ENCODE data around the gene STAB2.
A peak's percentile ranks its signal among the peaks of the same experiment; 100 is the strongest.

STAB2 gene

GRCh38 chr12:103783744-103784664 is 196.9 kb downstream of the STAB2 start:
- H3K4me1 ChIP-seq (ENCODE audit: insufficient read depth, poor library complexity, severe bottlenecking), result no peaks in the 10 kb centered on the region
- H3K27ac ChIP-seq (ENCODE audit: poor library complexity, severe bottlenecking), result no peak overlapping the region
- no peaks in the 10 kb centered on the region for H3K9me3 ChIP-seq (ENCODE audit: severe bottlenecking)
- peak; percentile 58; the same call in 2 of the 3 replicates for ATAC-seq (ENCODE audit: low read depth)
- no peak for DNase-seq (ENCODE audit: low spot score)
- no peak overlapping the region for H3K4me3 ChIP-seq (ENCODE audit: severe bottlenecking)
- H3K36me3 ChIP-seq (ENCODE audit: low read depth), result peaks cover 83% of the 10 kb centered on the region
- TF ChIP-seq, protein P1, sequence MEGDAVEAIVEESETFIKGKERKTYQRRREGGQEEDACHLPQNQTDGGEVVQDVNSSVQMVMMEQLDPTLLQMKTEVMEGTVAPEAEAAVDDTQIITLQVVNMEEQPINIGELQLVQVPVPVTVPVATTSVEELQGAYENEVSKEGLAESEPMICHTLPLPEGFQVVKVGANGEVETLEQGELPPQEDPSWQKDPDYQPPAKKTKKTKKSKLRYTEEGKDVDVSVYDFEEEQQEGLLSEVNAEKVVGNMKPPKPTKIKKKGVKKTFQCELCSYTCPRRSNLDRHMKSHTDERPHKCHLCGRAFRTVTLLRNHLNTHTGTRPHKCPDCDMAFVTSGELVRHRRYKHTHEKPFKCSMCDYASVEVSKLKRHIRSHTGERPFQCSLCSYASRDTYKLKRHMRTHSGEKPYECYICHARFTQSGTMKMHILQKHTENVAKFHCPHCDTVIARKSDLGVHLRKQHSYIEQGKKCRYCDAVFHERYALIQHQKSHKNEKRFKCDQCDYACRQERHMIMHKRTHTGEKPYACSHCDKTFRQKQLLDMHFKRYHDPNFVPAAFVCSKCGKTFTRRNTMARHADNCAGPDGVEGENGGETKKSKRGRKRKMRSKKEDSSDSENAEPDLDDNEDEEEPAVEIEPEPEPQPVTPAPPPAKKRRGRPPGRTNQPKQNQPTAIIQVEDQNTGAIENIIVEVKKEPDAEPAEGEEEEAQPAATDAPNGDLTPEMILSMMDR (IDR thresholded peaks at IDR 0.05; ENCODE audit: poor library complexity, severe bottlenecking), result no peak
- H3K27me3 ChIP-seq (ENCODE audit: insufficient read depth, poor library complexity, severe bottlenecking), result no peaks in the 10 kb centered on the region

- Histone ChIP-seq H3K27me3 (ENCODE audit: insufficient read depth, poor library complexity, severe bottlenecking) (no peaks in the 10 kb centered on the region), H3K36me3 (ENCODE audit: low read depth) (peaks cover 73% of the 10 kb centered on the region), H3K27ac (ENCODE audit: poor library complexity, severe bottlenecking) (no peak overlapping the region), H3K4me3 (ENCODE audit: severe bottlenecking) (no peak overlapping the region), H3K4me1 (ENCODE audit: insufficient read depth, poor library complexity, severe bottlenecking) (no peaks in the 10 kb centered on the region), H3K9me3 (ENCODE audit: severe bottlenecking) (no peaks in the 10 kb centered on the region)
- DNase-seq (ENCODE audit: low spot score) (no peak), ATAC-seq (ENCODE audit: low read depth) (no peak)
- TF ChIP-seq, protein P1 (IDR thresholded peaks at IDR 0.05; ENCODE audit: poor library complexity, severe bottlenecking), result no peak
Measured at GRCh38 chr12:103785243-103786031, 198.4 kb downstream of the STAB2 start.

GRCh38 chr12:103786201-103786600 is 199.1 kb downstream of the STAB2 start:
- no peaks in the 10 kb centered on the region for H3K4me1 ChIP-seq (ENCODE audit: insufficient read depth, poor library complexity, severe bottlenecking)
- TF ChIP-seq, protein P1 (IDR thresholded peaks at IDR 0.05; ENCODE audit: poor library complexity, severe bottlenecking), result no peak
- H3K4me3 ChIP-seq (ENCODE audit: severe bottlenecking), result no peak overlapping the region
- ATAC-seq (ENCODE audit: low read depth) (no peak), DNase-seq (ENCODE audit: low spot score) (no peak)
- peaks cover 65% of the 10 kb centered on the region for H3K36me3 ChIP-seq (ENCODE audit: low read depth)
- no peaks in the 10 kb centered on the region for H3K9me3 ChIP-seq (ENCODE audit: severe bottlenecking)
- H3K27ac ChIP-seq (ENCODE audit: poor library complexity, severe bottlenecking), result no peak overlapping the region
- H3K27me3 ChIP-seq (ENCODE audit: insufficient read depth, poor library complexity, severe bottlenecking), result no peaks in the 10 kb centered on the region

DNA sequence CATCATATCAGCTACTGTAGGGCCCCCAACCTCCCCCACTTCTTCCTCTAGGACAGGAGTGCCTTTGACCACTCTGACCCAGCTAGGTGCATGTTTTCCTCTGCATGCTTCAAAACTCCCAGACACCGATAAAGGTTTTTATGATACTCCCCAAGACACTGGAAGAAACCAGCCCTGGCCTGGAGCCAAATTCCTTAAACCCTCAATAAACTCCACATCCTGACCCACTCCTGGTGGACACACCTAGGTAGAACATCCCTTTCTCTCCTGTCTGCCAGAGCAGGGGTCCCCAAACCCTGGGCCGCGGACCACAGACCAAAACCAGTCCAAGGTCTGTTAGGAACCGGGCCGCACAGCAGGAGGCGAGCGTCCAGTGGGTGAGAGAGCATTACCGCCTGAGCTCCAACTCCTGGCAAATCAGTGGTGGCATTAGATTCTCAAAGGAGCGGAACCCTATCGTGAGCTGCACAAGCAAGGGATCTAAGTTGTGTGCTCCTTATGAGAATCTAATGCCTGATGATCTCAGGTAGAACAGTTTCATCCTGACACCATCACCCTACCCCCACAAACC is 204.4 kb downstream of the STAB2 start:
- Histone ChIP-seq H3K27ac (ENCODE audit: poor library complexity, severe bottlenecking) (no peak overlapping the region), H3K27me3 (ENCODE audit: insufficient read depth, poor library complexity, severe bottlenecking) (no peaks in the 10 kb centered on the region), H3K9me3 (ENCODE audit: severe bottlenecking) (no peaks in the 10 kb centered on the region), H3K36me3 (ENCODE audit: low read depth) (peaks cover 69% of the 10 kb centered on the region), H3K4me1 (ENCODE audit: insufficient read depth, poor library complexity, severe bottlenecking) (no peaks in the 10 kb centered on the region), H3K4me3 (ENCODE audit: severe bottlenecking) (no peak overlapping the region)
- ATAC-seq (ENCODE audit: low read depth) (no peak), DNase-seq (ENCODE audit: low spot score) (no peak)
- TF ChIP-seq, protein P1 (IDR thresholded peaks at IDR 0.05; ENCODE audit: poor library complexity, severe bottlenecking), result no peak

Measured in RWPE2 (cell line).